A673 (cell line): ENCODE data around the gene IFIT3.

Experiments used
- EZH2 ChIP-seq: fragments of 200-600 bp; sonication (generic); IDR thresholded peaks from 2 replicates; pipeline ENCODE4 v1.6.1; 2017; ENCODE audit warnings: borderline replicate concordance, low read depth, mild to moderate bottlenecking, mixed read lengths, antibody characterized with exemption, low read length; ENCODE audit not compliant: poor library complexity, severe bottlenecking
- TF ChIP-seq, protein P1 (sequence below): fragments of 300-800, 200-600 bp; sonication (generic); conservative IDR thresholded peaks from 2 replicates; pipeline ENCODE4 v1.5.1; 2017; ENCODE audit warnings: low read depth, mild to moderate bottlenecking, antibody characterized with exemption, low read length, moderate library complexity, mixed read lengths

DNA sequence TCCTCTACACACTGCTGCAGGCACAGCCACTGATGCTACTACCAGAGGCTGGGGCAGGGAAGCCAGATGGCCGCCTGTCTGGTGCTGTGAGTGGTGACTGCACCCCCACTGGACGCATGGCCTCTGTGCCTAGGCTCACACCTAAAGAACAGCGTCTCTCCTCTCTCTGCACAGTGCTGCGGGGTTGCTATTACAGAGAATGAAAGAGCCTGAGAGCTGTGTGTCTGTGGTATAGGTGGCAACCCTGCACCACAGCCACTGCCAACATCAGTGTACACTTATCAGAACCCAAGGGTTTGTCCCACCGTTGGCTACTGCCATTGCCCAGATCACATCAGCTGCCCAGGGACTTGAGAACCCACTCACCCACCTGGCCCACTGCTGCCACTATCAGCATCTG, 30.0 kb upstream of the IFIT3 start:
- TF ChIP-seq, protein P1, sequence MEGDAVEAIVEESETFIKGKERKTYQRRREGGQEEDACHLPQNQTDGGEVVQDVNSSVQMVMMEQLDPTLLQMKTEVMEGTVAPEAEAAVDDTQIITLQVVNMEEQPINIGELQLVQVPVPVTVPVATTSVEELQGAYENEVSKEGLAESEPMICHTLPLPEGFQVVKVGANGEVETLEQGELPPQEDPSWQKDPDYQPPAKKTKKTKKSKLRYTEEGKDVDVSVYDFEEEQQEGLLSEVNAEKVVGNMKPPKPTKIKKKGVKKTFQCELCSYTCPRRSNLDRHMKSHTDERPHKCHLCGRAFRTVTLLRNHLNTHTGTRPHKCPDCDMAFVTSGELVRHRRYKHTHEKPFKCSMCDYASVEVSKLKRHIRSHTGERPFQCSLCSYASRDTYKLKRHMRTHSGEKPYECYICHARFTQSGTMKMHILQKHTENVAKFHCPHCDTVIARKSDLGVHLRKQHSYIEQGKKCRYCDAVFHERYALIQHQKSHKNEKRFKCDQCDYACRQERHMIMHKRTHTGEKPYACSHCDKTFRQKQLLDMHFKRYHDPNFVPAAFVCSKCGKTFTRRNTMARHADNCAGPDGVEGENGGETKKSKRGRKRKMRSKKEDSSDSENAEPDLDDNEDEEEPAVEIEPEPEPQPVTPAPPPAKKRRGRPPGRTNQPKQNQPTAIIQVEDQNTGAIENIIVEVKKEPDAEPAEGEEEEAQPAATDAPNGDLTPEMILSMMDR, result no peak
- no peak for TF ChIP-seq EZH2
